Measurements from ENCODE around the gene NRXN3. TPM values are rescaled to one million over a fixed set of nuclear protein-coding genes. Genes with fewer than 3 reads are reported as not detected.

The NRXN3 gene
- total and polyA plus RNA-seq, 4 donors = 1.4 to 8.3 (median 4.4) TPM

GRCh38 chr14:79703209-79703608 lies 1533.0 kb downstream of the NRXN3 start:
- Histone ChIP-seq H3K4me1 (ENCODE audit: control insufficient read depth in 5 of 5, insufficient read depth in 5 of 5, low read length in 5 of 5) (peaks cover 0 to 26% (median 3%) of the 10 kb centered on the region in 5 donors), H3K27ac (ENCODE audit: low read depth in 1 of 2, low read length in 1 of 2) (no peak overlapping the region), H3K9ac (ENCODE audit: insufficient read depth in 1 of 2, low read length in 2 of 2) (no peak overlapping the region), H3K36me3 (ENCODE audit: control insufficient read depth in 4 of 4, insufficient read depth in 4 of 4, low read length in 4 of 4) (no peaks in the 10 kb centered on the region), H3K9me3 (ENCODE audit: control insufficient read depth in 4 of 4, insufficient read depth in 3 of 4, low read length in 3 of 4) (no peaks in the 10 kb centered on the region), H3K27me3 (ENCODE audit: control insufficient read depth in 3 of 3, insufficient read depth in 3 of 3, low read length in 2 of 3) (no peaks in the 10 kb centered on the region), H3K4me3 (no peak overlapping the region)
- no peak for TF ChIP-seq CTCF (IDR thresholded peaks at IDR 0.05; ENCODE audit: control extremely low read depth, extremely low read depth)
- WGBS, 2 donors = 95 to 96% methylated on average over 7 of the region's 7 CpGs
- DNase-seq (no peak), ATAC-seq (ENCODE audit: insufficient read depth, low FRiP score) (no peak)

GRCh38 chr14:79704041-79704807 lies 1534.1 kb downstream of the NRXN3 start:
- H3K4me1 ChIP-seq (ENCODE audit: control insufficient read depth in 5 of 5, insufficient read depth in 5 of 5, low read length in 5 of 5) = peaks cover 0 to 26% (median 3%) of the 10 kb centered on the region in 5 donors
- no peak for ATAC-seq (ENCODE audit: insufficient read depth, low FRiP score)

DNA sequence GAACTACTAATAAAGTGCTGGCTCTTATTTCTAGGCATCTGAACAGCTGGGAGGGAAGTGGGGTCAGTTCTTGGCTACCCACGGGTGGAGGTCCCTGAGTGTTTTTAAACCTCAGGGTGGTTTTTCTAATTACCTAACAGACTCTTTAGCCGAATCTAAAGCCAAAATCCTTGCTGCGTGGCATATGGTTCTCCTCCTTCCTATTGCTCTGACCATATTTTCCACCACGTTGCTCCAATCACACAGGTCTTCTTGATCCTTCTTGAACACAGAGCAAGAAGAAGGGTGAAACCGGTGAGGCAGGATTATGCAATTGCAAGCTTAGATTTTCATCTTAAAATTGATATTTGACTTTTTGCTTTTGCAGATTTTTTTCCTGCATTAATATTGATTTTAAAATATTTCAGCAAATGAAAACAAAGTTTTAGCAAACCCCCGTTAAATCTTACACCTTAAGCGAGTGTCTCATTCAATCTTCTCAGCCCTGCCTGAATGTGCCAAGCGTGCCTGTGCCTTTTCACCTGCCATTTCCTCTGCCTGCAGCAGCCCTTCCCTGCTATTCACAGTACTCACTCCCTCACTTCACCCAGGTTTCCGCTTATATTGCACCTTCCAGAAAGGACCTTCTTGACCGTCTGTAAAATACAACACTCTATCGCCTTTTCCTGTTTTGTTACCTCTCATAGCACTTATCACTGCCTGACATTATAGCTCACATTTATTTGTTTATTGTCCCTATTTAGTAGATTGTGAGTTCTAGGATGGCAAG lies 1535.1 kb downstream of the NRXN3 start:
- 75 to 81% methylated on average over 11 of the region's 11 CpGs for WGBS, 2 donors
- H3K27me3 ChIP-seq (ENCODE audit: control insufficient read depth in 3 of 3, insufficient read depth in 3 of 3, low read length in 2 of 3) = no peaks in the 10 kb centered on the region
- H3K9ac ChIP-seq (ENCODE audit: insufficient read depth in 1 of 2, low read length in 2 of 2) = no peak overlapping the region
- no peak for TF ChIP-seq CTCF (IDR thresholded peaks at IDR 0.05; ENCODE audit: control extremely low read depth, extremely low read depth)
- no peak overlapping the region for H3K4me3 ChIP-seq
- H3K27ac ChIP-seq (ENCODE audit: low read depth in 1 of 2, low read length in 1 of 2) = no peak overlapping the region
- DNase-seq (no peak), ATAC-seq (ENCODE audit: insufficient read depth, low FRiP score) (no peak)
- H3K4me1 ChIP-seq (ENCODE audit: control insufficient read depth in 5 of 5, insufficient read depth in 5 of 5, low read length in 5 of 5) = peaks cover 0 to 26% (median 3%) of the 10 kb centered on the region in 5 donors
- H3K9me3 ChIP-seq (ENCODE audit: control insufficient read depth in 4 of 4, insufficient read depth in 3 of 4, low read length in 3 of 4) = no peaks in the 10 kb centered on the region
- H3K36me3 ChIP-seq (ENCODE audit: control insufficient read depth in 4 of 4, insufficient read depth in 4 of 4, low read length in 4 of 4) = no peaks in the 10 kb centered on the region

More at GRCh38 chr14:79704041-79704807, 1534.1 kb downstream of the NRXN3 start:
- WGBS, 2 donors = 62 to 66% methylated on average over 6 of the region's 6 CpGs
- H3K27ac ChIP-seq (ENCODE audit: low read depth in 1 of 2, low read length in 1 of 2) = no peak overlapping the region
- no peak for DNase-seq
- no peak for TF ChIP-seq CTCF (IDR thresholded peaks at IDR 0.05; ENCODE audit: control extremely low read depth, extremely low read depth)
- H3K27me3 ChIP-seq (ENCODE audit: control insufficient read depth in 3 of 3, insufficient read depth in 3 of 3, low read length in 2 of 3) = no peaks in the 10 kb centered on the region
- H3K4me3 ChIP-seq = no peak overlapping the region
- no peaks in the 10 kb centered on the region for H3K36me3 ChIP-seq (ENCODE audit: control insufficient read depth in 4 of 4, insufficient read depth in 4 of 4, low read length in 4 of 4)
- no peak overlapping the region for H3K9ac ChIP-seq (ENCODE audit: insufficient read depth in 1 of 2, low read length in 2 of 2)
- no peaks in the 10 kb centered on the region for H3K9me3 ChIP-seq (ENCODE audit: control insufficient read depth in 4 of 4, insufficient read depth in 3 of 4, low read length in 3 of 4)

Measured in lung (tissue), 12 donors.